Caco-2 (cell line): Measurements from ENCODE around the gene MISP. TPM values are rescaled to one million over a fixed set of nuclear protein-coding genes. Genes with fewer than 3 reads are reported as not detected.

ENCODE experiments used
- BruUV-seq: library from RNA; stranded (reverse); fragments of 400-500 nt; replicated peaks from 2 replicates; lab custom pipeline; 2021; lab: Mats Ljungman, UMichigan
- CTCF ChIA-PET: fragments of 300-600 bp; sonication (Branson Sonifier 250); formaldehyde crosslinking; loops from one replicate; lab custom pipeline; 2022; ENCODE audit warnings: antibody characterized with exemption; lab: Charles Lee
- POLR2A ChIA-PET: fragments of 300-600 bp; sonication (Branson Sonifier 250); formaldehyde crosslinking; loops from one replicate; lab custom pipeline; 2022; ENCODE audit warnings: antibody characterized with exemption; lab: Charles Lee
- DNase-seq, 2 experiments: peaks; one replicate each; pipeline versions ENCODE4 v3.0.0 to v3.0.0-alpha.2; 2020 to 2022
- H3K27me3 ChIP-seq: replicated peaks from 2 replicates; pipeline ENCODE4 v1.6.0; 2011; ENCODE audit warnings: low read length; ENCODE audit not compliant: control insufficient read depth, insufficient read depth
- H3K36me3 ChIP-seq: 2 replicates; pipeline ENCODE4 v1.5.1; 2011; ENCODE audit warnings: low read length; ENCODE audit not compliant: control insufficient read depth, insufficient read depth
- H3K4me1 ChIP-seq: fragments of 250-450 bp; sonication (Bioruptor Pico); 2 replicates; pipeline ENCODE4 v1.5.1; 2020; ENCODE audit warnings: mild to moderate bottlenecking
- H3K4me3 ChIP-seq: 2 replicates; pipeline ENCODE4 v1.5.1; 2011; ENCODE audit warnings: low read depth, mild to moderate bottlenecking, control low read depth, low read length
- H3K9me3 ChIP-seq: fragments of 250-450 bp; sonication (Bioruptor Pico); 2 replicates; pipeline ENCODE4 v1.5.1; 2020; ENCODE audit warnings: mild to moderate bottlenecking, moderate library complexity
- H3K27ac Mint-ChIP-seq: one replicate; pipeline ENCODE4 v1.8.0; 2022; ENCODE audit warnings: mixed read lengths; ENCODE audit not compliant: unreplicated experiment
- H3K27me3 Mint-ChIP-seq: one replicate; pipeline ENCODE4 v1.8.0; 2022; ENCODE audit warnings: mixed read lengths; ENCODE audit not compliant: insufficient read depth, unreplicated experiment
- H3K36me3 Mint-ChIP-seq: one replicate; pipeline ENCODE4 v1.8.0; 2022; ENCODE audit warnings: mild to moderate bottlenecking, mixed read lengths; ENCODE audit not compliant: insufficient read depth, unreplicated experiment
- H3K4me1 Mint-ChIP-seq: one replicate; pipeline ENCODE4 v1.8.0; 2022; ENCODE audit warnings: low read depth, mixed read lengths; ENCODE audit not compliant: unreplicated experiment
- H3K4me3 Mint-ChIP-seq: one replicate; pipeline ENCODE4 v1.8.0; 2022; ENCODE audit warnings: mild to moderate bottlenecking, moderate library complexity, mixed read lengths; ENCODE audit not compliant: unreplicated experiment
- H3K9me3 Mint-ChIP-seq: one replicate; pipeline ENCODE4 v1.8.0; 2022; ENCODE audit warnings: mixed read lengths; ENCODE audit not compliant: unreplicated experiment
- intact Hi-C: fragments of 100-400 bp; cut with micrococcal nuclease; formaldehyde crosslinking; loops from one replicate; pipeline ENCODE4 v1.10.0; 2022; ENCODE audit not compliant: unreplicated experiment
- total RNA-seq: library from RNA; stranded (reverse); gene quantifications from 2 replicates; pipeline ENCODE4 v1.2.3, GENCODE V29; 2022
- TF ChIP-seq, protein P1 (sequence below), 2 experiments: fragments of 200-600 bp in 1 of 2; IDR thresholded peaks; 1 replicate in 1 of 2; 2 replicates in 1 of 2; pipeline versions ENCODE4 v1.5.1 to v1.8.0; 2011 to 2022; ENCODE audit warnings: antibody characterized with exemption in 1 of 2, control low read depth in 1 of 2, inconsistent platforms in 1 of 2, low read depth in 1 of 2, low read length in 1 of 2, mild to moderate bottlenecking in 1 of 2, moderate library complexity in 1 of 2; ENCODE audit not compliant: insufficient read depth in 1 of 2, severe bottlenecking in 1 of 2, unreplicated experiment in 1 of 2

MISP gene
- total RNA-seq, 1 experiment from 2014 or later, result 27.8 TPM

DNA sequence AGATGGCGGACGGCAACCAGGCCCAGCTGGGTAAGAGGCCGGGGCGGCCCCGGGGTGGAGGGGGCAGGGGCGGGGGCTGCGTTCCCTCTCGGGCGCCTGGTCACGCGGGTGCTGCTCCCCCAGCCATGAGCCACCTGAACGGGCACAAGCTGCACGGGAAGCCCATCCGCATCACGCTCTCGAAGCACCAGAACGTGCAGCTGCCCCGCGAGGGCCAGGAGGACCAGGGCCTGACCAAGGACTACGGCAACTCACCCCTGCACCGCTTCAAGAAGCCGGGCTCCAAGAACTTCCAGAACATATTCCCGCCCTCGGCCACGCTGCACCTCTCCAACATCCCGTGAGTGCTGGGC is 57.5 kb downstream of the MISP start:
- Mint-ChIP-seq H3K4me1 (no peaks in the 10 kb centered on the region), H3K27ac (no peak overlapping the region), H3K4me3 (no peak overlapping the region), H3K27me3 (no peaks in the 10 kb centered on the region), H3K9me3 (no peaks in the 10 kb centered on the region), H3K36me3 (peaks cover 90% of the 10 kb centered on the region)
- Histone ChIP-seq H3K27me3 (no peaks in the 10 kb centered on the region), H3K9me3 (no peaks in the 10 kb centered on the region), H3K36me3 (peaks cover 12% of the 10 kb centered on the region), H3K4me1 (no peaks in the 10 kb centered on the region), H3K4me3 (no peak overlapping the region)
- no peak for DNase-seq
- POLR2A ChIA-PET, result interaction anchor here (0.6 kb wide), 1 partner anchor 266 kb away, joined by 5 read pairs; no protein-coding TSS in a partner anchor
- TF ChIP-seq, protein P1, sequence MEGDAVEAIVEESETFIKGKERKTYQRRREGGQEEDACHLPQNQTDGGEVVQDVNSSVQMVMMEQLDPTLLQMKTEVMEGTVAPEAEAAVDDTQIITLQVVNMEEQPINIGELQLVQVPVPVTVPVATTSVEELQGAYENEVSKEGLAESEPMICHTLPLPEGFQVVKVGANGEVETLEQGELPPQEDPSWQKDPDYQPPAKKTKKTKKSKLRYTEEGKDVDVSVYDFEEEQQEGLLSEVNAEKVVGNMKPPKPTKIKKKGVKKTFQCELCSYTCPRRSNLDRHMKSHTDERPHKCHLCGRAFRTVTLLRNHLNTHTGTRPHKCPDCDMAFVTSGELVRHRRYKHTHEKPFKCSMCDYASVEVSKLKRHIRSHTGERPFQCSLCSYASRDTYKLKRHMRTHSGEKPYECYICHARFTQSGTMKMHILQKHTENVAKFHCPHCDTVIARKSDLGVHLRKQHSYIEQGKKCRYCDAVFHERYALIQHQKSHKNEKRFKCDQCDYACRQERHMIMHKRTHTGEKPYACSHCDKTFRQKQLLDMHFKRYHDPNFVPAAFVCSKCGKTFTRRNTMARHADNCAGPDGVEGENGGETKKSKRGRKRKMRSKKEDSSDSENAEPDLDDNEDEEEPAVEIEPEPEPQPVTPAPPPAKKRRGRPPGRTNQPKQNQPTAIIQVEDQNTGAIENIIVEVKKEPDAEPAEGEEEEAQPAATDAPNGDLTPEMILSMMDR (IDR thresholded peaks at IDR 0.05; ENCODE audit: insufficient read depth in 1 of 2, low read depth in 1 of 2, low read length in 1 of 2, severe bottlenecking in 1 of 2, unreplicated experiment in 1 of 2), result no peak
- CTCF ChIA-PET, result no interaction called here
- intact Hi-C loops, result no loop called here
- no TSS peak for BruUV-seq

DNA sequence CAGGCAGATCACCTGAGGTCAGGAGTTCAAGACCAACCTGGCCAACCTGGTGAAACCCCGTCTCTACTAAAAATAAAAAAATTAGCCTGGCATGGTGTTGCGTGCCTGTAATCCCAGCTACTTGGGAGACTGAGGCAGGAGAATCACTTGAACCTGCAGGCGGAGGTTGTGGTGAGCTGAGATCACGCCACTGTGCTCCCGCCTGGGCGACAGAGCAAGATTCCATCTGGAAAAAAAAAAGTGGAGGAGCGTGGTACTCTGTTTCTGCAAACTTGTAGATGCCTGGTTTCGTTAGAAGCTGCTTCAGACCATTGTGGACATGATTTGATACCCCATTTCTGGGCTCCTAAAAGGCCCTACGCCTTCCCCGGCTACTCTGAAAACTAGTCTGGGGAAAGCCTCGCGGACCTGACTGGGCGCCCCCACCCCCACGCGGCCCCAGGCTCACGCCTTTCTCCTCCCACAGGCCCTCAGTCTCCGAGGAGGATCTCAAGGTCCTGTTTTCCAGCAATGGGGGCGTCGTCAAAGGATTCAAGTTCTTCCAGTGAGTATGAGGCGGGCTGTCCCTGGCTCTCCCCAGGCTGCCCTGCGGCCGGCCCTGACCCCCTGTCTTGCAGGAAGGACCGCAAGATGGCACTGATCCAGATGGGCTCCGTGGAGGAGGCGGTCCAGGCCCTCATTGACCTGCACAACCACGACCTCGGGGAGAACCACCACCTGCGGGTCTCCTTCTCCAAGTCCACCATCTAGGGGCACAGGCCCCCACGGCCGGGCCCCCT is 59.4 kb downstream of the MISP start:
- BruUV-seq, result no TSS peak
- H3K27me3 Mint-ChIP-seq, result no peaks in the 10 kb centered on the region
- Histone ChIP-seq H3K4me1 (no peaks in the 10 kb centered on the region), H3K4me3 (no peak overlapping the region), H3K9me3 (no peaks in the 10 kb centered on the region), H3K36me3 (peaks cover 8% of the 10 kb centered on the region), H3K27me3 (no peaks in the 10 kb centered on the region)
- H3K36me3 Mint-ChIP-seq, result peaks cover 91% of the 10 kb centered on the region
- DNase-seq, result no peak
- ChIA-PET CTCF (no interaction called here), POLR2A (interaction anchor here (0.6 kb wide), 1 partner anchor 174 kb away, joined by 3 read pairs; the partner anchor contains the start of gene WDR18)
- no peaks in the 10 kb centered on the region for H3K9me3 Mint-ChIP-seq
- H3K27ac Mint-ChIP-seq, result no peak overlapping the region
- no peaks in the 10 kb centered on the region for H3K4me1 Mint-ChIP-seq
- H3K4me3 Mint-ChIP-seq, result no peak overlapping the region
- TF ChIP-seq, protein P1 (IDR thresholded peaks at IDR 0.05; ENCODE audit: insufficient read depth in 1 of 2, low read depth in 1 of 2, low read length in 1 of 2, severe bottlenecking in 1 of 2, unreplicated experiment in 1 of 2), result no peak
- intact Hi-C loops, result no loop called here

DNA sequence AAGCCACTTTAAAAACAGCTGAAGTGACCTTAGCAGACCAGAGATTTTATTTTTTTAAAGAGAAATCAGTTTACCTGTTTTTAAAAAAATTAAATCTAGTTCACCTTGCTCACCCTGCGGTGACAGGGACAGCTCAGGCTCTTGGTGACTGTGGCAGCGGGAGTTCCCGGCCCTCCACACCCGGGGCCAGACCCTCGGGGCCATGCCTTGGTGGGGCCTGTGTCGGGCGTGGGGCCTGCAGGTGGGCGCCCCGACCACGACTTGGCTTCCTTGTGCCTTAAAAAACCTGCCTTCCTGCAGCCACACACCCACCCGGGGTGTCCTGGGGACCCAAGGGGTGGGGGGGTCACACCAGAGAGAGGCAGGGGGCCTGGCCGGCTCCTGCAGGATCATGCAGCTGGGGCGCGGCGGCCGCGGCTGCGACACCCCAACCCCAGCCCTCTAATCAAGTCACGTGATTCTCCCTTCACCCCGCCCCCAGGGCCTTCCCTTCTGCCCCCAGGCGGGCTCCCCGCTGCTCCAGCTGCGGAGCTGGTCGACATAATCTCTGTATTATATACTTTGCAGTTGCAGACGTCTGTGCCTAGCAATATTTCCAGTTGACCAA is 60.1 kb downstream of the MISP start:
- peaks cover 2% of the 10 kb centered on the region for H3K9me3 Mint-ChIP-seq
- Histone ChIP-seq H3K27me3 (no peaks in the 10 kb centered on the region), H3K4me1 (no peaks in the 10 kb centered on the region), H3K4me3 (no peak overlapping the region), H3K36me3 (peaks cover 8% of the 10 kb centered on the region), H3K9me3 (no peaks in the 10 kb centered on the region)
- TF ChIP-seq, protein P1 (IDR thresholded peaks at IDR 0.05; ENCODE audit: insufficient read depth in 1 of 2, low read depth in 1 of 2, low read length in 1 of 2, severe bottlenecking in 1 of 2, unreplicated experiment in 1 of 2), result no peak
- no peak for DNase-seq
- no TSS peak for BruUV-seq
- H3K4me1 Mint-ChIP-seq, result no peaks in the 10 kb centered on the region
- H3K27ac Mint-ChIP-seq, result peak overlapping the region; percentile 39
- H3K36me3 Mint-ChIP-seq, result peaks cover 91% of the 10 kb centered on the region
- ChIA-PET CTCF (no interaction called here), POLR2A (no interaction called here)
- intact Hi-C loops, result no loop called here
- H3K4me3 Mint-ChIP-seq, result no peak overlapping the region
- H3K27me3 Mint-ChIP-seq, result no peaks in the 10 kb centered on the region
